Activated T-cell treated with anti-CD3 and anti-CD28 coated beads, Interleukin-2, amount 50 U/mL, for 72 hours (primary cell): ENCODE measurements around the gene RASA3. TPM values are rescaled to one million over a fixed set of nuclear protein-coding genes. Genes with fewer than 3 reads are reported as not detected.

Experiments used
- ATAC-seq, 2 donors: fragments of 150-1000 bp; cut with Tn5 transposase; replicated peaks in 1 of 2; 2 replicates each; pipeline ENCODE4 v1.10.0; 2021; ENCODE audit warnings: moderate library complexity in 2 of 2, mild to moderate bottlenecking in 1 of 2
- DNase-seq, 2 donors: peaks; one replicate each; pipeline ENCODE4 v3.0.0; 2021 to 2022; ENCODE audit warnings: mixed read lengths in 1 of 2
- H3K27ac Mint-ChIP-seq: one replicate; pipeline ENCODE4 v1.8.0; 2022; ENCODE audit warnings: mild to moderate bottlenecking, moderate library complexity, mixed read lengths
- H3K27me3 Mint-ChIP-seq: one replicate; pipeline ENCODE4 v1.8.0; 2022; ENCODE audit warnings: low read depth, mixed read lengths
- H3K36me3 Mint-ChIP-seq, 2 donors: one replicate each; pipeline ENCODE4 v1.8.0; 2022; ENCODE audit warnings: mixed read lengths in 2 of 2, mild to moderate bottlenecking in 1 of 2; ENCODE audit not compliant: insufficient read depth in 2 of 2
- H3K4me1 Mint-ChIP-seq: one replicate; pipeline ENCODE4 v1.8.0; 2022; ENCODE audit warnings: low read depth, mixed read lengths
- H3K4me3 Mint-ChIP-seq, 2 donors: one replicate each; pipeline ENCODE4 v1.8.0; 2022; ENCODE audit warnings: mild to moderate bottlenecking in 2 of 2, mixed read lengths in 2 of 2, moderate library complexity in 2 of 2
- H3K9me3 Mint-ChIP-seq, 2 donors: one replicate each; pipeline ENCODE4 v1.8.0; 2022; ENCODE audit warnings: mixed read lengths in 2 of 2
- total RNA-seq, 2 donors: library from RNA; stranded (reverse); gene quantifications; one replicate each; pipeline ENCODE4 v1.2.3, GENCODE V29; 2022

The RASA3 gene
- total RNA-seq, 2 donors from 2014 or later: 39.2 to 48.9 TPM

- peaks cover 12 to 18% of the 10 kb centered on the region in 2 donors for H3K9me3 Mint-ChIP-seq
- ATAC-seq (peak in 1 of 2 donors; percentile 51), DNase-seq (no peak)
- H3K27me3 Mint-ChIP-seq: no peaks in the 10 kb centered on the region
- H3K4me1 Mint-ChIP-seq: peaks cover 21% of the 10 kb centered on the region
- H3K4me3 Mint-ChIP-seq: peak overlapping the region in 1 of 2 donors; percentile 31
- peak overlapping the region; percentile 72 for H3K27ac Mint-ChIP-seq
- H3K36me3 Mint-ChIP-seq: peaks cover 28 to 33% of the 10 kb centered on the region in 2 donors
Observed at GRCh38 chr13:114090476-114090875, 41.9 kb downstream of the RASA3 start.

- Mint-ChIP-seq H3K4me3 (peak overlapping the region in 1 of 2 donors; percentile 31), H3K36me3 (peaks cover 24 to 30% of the 10 kb centered on the region in 2 donors), H3K9me3 (peaks cover 12 to 18% of the 10 kb centered on the region in 2 donors), H3K27me3 (no peaks in the 10 kb centered on the region), H3K27ac (peak overlapping the region; percentile 72), H3K4me1 (peaks cover 16% of the 10 kb centered on the region)
- ATAC-seq: no peak
- no peak for DNase-seq
Observed at GRCh38 chr13:114089751-114090400, 42.5 kb downstream of the RASA3 start.

- no peak overlapping the region for H3K27ac Mint-ChIP-seq
- no peak overlapping the region for H3K4me3 Mint-ChIP-seq
- H3K4me1 Mint-ChIP-seq: peaks cover 15% of the 10 kb centered on the region
- H3K9me3 Mint-ChIP-seq: peaks cover 12 to 18% of the 10 kb centered on the region in 2 donors
- DNase-seq (no peak), ATAC-seq (no peak)
- no peaks in the 10 kb centered on the region for H3K27me3 Mint-ChIP-seq
- peaks cover 24 to 30% of the 10 kb centered on the region in 2 donors for H3K36me3 Mint-ChIP-seq
Observed at GRCh38 chr13:114089341-114089740, 43.1 kb downstream of the RASA3 start.

GRCh38 chr13:114088863-114089262 lies 43.6 kb downstream of the RASA3 start:
- no peak overlapping the region for H3K4me3 Mint-ChIP-seq
- peaks cover 19 to 29% of the 10 kb centered on the region in 2 donors for H3K36me3 Mint-ChIP-seq
- peaks cover 11% of the 10 kb centered on the region for H3K4me1 Mint-ChIP-seq

GRCh38 chr13:114088234-114088633 lies 44.2 kb downstream of the RASA3 start:
- no peak for ATAC-seq
- H3K27ac Mint-ChIP-seq: no peak overlapping the region

More at GRCh38 chr13:114088863-114089262, 43.6 kb downstream of the RASA3 start:
- DNase-seq: no peak
- no peaks in the 10 kb centered on the region for H3K27me3 Mint-ChIP-seq
- ATAC-seq: no peak
- no peak overlapping the region for H3K27ac Mint-ChIP-seq
- peaks cover 11 to 14% of the 10 kb centered on the region in 2 donors for H3K9me3 Mint-ChIP-seq

GRCh38 chr13:114087430-114087829 lies 45.0 kb downstream of the RASA3 start:
- no peaks in the 10 kb centered on the region for H3K27me3 Mint-ChIP-seq
- peaks cover 9% of the 10 kb centered on the region for H3K4me1 Mint-ChIP-seq
- ATAC-seq (no peak), DNase-seq (no peak)
- peaks cover 5 to 6% of the 10 kb centered on the region in 2 donors for H3K9me3 Mint-ChIP-seq
- H3K36me3 Mint-ChIP-seq: peaks cover 11 to 17% of the 10 kb centered on the region in 2 donors
- no peak overlapping the region for H3K27ac Mint-ChIP-seq
- no peak overlapping the region for H3K4me3 Mint-ChIP-seq

More at GRCh38 chr13:114088234-114088633, 44.2 kb downstream of the RASA3 start:
- Mint-ChIP-seq H3K36me3 (peaks cover 13 to 23% of the 10 kb centered on the region in 2 donors), H3K4me3 (no peak overlapping the region), H3K9me3 (peaks cover 5 to 8% of the 10 kb centered on the region in 2 donors), H3K4me1 (peaks cover 8% of the 10 kb centered on the region), H3K27me3 (no peaks in the 10 kb centered on the region)
- DNase-seq: no peak

GRCh38 chr13:114082849-114083645 lies 49.4 kb downstream of the RASA3 start:
- H3K9me3 Mint-ChIP-seq: no peaks in the 10 kb centered on the region
- no peaks in the 10 kb centered on the region for H3K36me3 Mint-ChIP-seq
- no peak overlapping the region for H3K4me3 Mint-ChIP-seq
- DNase-seq (no peak), ATAC-seq (no peak)
- H3K4me1 Mint-ChIP-seq: peaks cover 24% of the 10 kb centered on the region
- H3K27ac Mint-ChIP-seq: peak overlapping the region; percentile 50
- H3K27me3 Mint-ChIP-seq: no peaks in the 10 kb centered on the region

- DNase-seq (no peak), ATAC-seq (no peak)
- Mint-ChIP-seq H3K4me1 (peaks cover 26% of the 10 kb centered on the region), H3K27ac (peak overlapping the region; percentile 11), H3K27me3 (no peaks in the 10 kb centered on the region), H3K9me3 (no peaks in the 10 kb centered on the region), H3K4me3 (no peak overlapping the region), H3K36me3 (no peaks in the 10 kb centered on the region)
Observed at GRCh38 chr13:114081761-114082681, 50.4 kb downstream of the RASA3 start.

- no peak overlapping the region for H3K4me3 Mint-ChIP-seq
- no peak for ATAC-seq
- no peak overlapping the region for H3K27ac Mint-ChIP-seq
- peaks cover 0 to 2% of the 10 kb centered on the region in 2 donors for H3K36me3 Mint-ChIP-seq
- no peak for DNase-seq
- H3K27me3 Mint-ChIP-seq: no peaks in the 10 kb centered on the region
- H3K9me3 Mint-ChIP-seq: no peaks in the 10 kb centered on the region
- H3K4me1 Mint-ChIP-seq: peaks cover 26% of the 10 kb centered on the region
Observed at GRCh38 chr13:114080739-114081561, 51.5 kb downstream of the RASA3 start.

GRCh38 chr13:114079601-114080536 lies 52.6 kb downstream of the RASA3 start:
- ATAC-seq (no peak), DNase-seq (no peak)
- Mint-ChIP-seq H3K4me1 (peaks cover 26% of the 10 kb centered on the region), H3K4me3 (no peak overlapping the region), H3K9me3 (no peaks in the 10 kb centered on the region), H3K36me3 (peaks cover 0 to 2% of the 10 kb centered on the region in 2 donors), H3K27ac (no peak overlapping the region), H3K27me3 (no peaks in the 10 kb centered on the region)
